ENCODE measurements around the gene TAGAP. TPM values are rescaled to one million over a fixed set of nuclear protein-coding genes. Genes with fewer than 3 reads are reported as not detected.

The TAGAP gene
- total and polyA plus RNA-seq, 2 donors (not counting 1 experiment from before 2014, with no cell fraction given): 167 to 242 TPM

- peaks cover 61 to 67% of the 10 kb centered on the region in 2 donors for H3K4me1 ChIP-seq (ENCODE audit: control insufficient read depth in 2 of 2, insufficient read depth in 2 of 2, low read length in 2 of 2)
- POLR2A ChIA-PET: interaction anchor here (0.9 to 4.7 kb wide), 8 partner anchors 11 to 120 kb away, joined by 3 to 62 read pairs (median 16); no protein-coding TSS in a partner anchor
- H3K9ac ChIP-seq (ENCODE audit: low read length): peak overlapping the region; percentile 94
- H3K36me3 ChIP-seq (replicated peaks in 1 of 2; ENCODE audit: control extremely low read depth in 1 of 2, control insufficient read depth in 1 of 2, extremely low read depth in 1 of 2, insufficient read depth in 2 of 2, low read length in 1 of 2): peaks cover 14 to 67% of the 10 kb centered on the region in 2 experiments
- 36% methylated on average over 9 of the region's 14 CpGs for WGBS (ENCODE audit: insufficient coverage)
- peak overlapping the region; percentile 98 to 99 for H3K27ac ChIP-seq (ENCODE audit: low read length in 2 of 2)
- H3K4me2 ChIP-seq (replicated peaks; ENCODE audit: low read depth, low read length, poor library complexity, severe bottlenecking): peak overlapping the region; percentile 86
- H3K79me2 ChIP-seq (ENCODE audit: control insufficient read depth, insufficient read depth, low read length): peaks cover 70% of the 10 kb centered on the region
- peak overlapping the region; percentile 99 for H3K27ac Mint-ChIP-seq
- TF ChIP-seq CTCF (IDR thresholded peaks at IDR 0.05) (peak; percentile 100), EZH2 (IDR thresholded peaks at IDR 0.05; ENCODE audit: borderline replicate concordance, insufficient read depth, low read depth, low read length, poor library complexity, severe bottlenecking) (no peak)
- no peak overlapping the region for H2AFZ ChIP-seq (ENCODE audit: insufficient read depth, low read depth, low read length, poor library complexity, severe bottlenecking)
- CTCF ChIA-PET: interaction anchor here (0.6 to 14.6 kb wide), 15 partner anchors 9 to 336 kb away, joined by 3 to 497 read pairs (median 9); no protein-coding TSS in a partner anchor
- H3K4me1 Mint-ChIP-seq: peaks cover 72% of the 10 kb centered on the region
- intact Hi-C loops (cut with micrococcal nuclease): loop anchor here (1.0 to 5.0 kb wide), 5 partner anchors 33 to 225 kb away; partner anchors contain the start of gene EZR
- no peaks in the 10 kb centered on the region for H3K9me3 Mint-ChIP-seq (ENCODE audit: insufficient read depth)
- H3K9me3 ChIP-seq (ENCODE audit: control extremely low read depth in 1 of 3, control insufficient read depth in 2 of 3, insufficient read depth in 1 of 3, low read length in 2 of 3): no peaks in the 10 kb centered on the region
- H3K4me3 Mint-ChIP-seq: peak overlapping the region; percentile 100
- no peaks in the 10 kb centered on the region for H3K27me3 Mint-ChIP-seq
- peak; percentile 93 for DNase-seq
- H3K27me3 ChIP-seq (replicated peaks in 1 of 4; ENCODE audit: control extremely low read depth in 1 of 4, control insufficient read depth in 3 of 4, insufficient read depth in 4 of 4, low read length in 3 of 4): no peaks in the 10 kb centered on the region
- peak; percentile 44 for ATAC-seq (ENCODE audit: low read depth)
- peaks cover 26% of the 10 kb centered on the region for H4K20me1 ChIP-seq (ENCODE audit: control insufficient read depth, insufficient read depth, low read length, poor library complexity, severe bottlenecking)
- peak overlapping the region; percentile 72 to 100 (median 93) for H3K4me3 ChIP-seq (ENCODE audit: control extremely low read depth in 1 of 5, extremely low read depth in 1 of 5, insufficient read depth in 1 of 5, low read depth in 2 of 5, low read length in 4 of 5)
These were observed 2.6 kb downstream of the TAGAP start for GRCh38 chr6:159042003-159042825.
